ENCODE data around the gene NOD2.

The NOD2 gene

GRCh38 chr16:50692999-50693781 is at the start of gene NOD2:
Gene NOD2 (plus strand): TSS chr16:50693606. CDS start chr16:50699496, 5,890 bp downstream.
- H3K4me3 ChIP-seq (ENCODE audit: control insufficient read depth, low read depth, low read length), result peak within 1 kb of the TSS; percentile 10
- no peak for DNase-seq (ENCODE audit: low read depth)
- TF ChIP-seq CTCF (conservative IDR thresholded peaks at IDR 0.05; ENCODE audit: control insufficient read depth, insufficient read depth, low read depth, low read length), result no peak

DNA sequence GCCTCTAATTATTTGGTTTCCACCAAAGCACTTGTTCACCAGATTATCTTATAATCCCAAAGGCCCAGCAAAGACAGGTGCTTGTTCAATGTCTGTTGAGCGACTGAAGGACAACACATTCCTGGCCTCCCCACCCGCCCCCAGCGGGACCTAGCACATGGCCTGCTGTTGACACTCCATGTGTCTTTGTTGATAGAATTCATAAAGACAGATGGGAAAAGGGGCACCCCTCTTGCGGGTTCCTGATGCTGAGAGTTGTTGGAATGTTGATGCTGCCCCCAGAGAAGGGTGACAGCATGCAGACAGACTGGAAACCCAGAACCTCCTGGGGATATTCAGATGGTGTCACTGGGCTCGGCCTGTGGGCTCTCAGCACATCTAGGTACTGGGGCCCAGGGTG is 49.2 kb upstream of the NOD2 start:
- no peak overlapping the region for H3K4me3 ChIP-seq (ENCODE audit: control insufficient read depth, low read depth, low read length)
- no peak for DNase-seq (ENCODE audit: low read depth)
- no peak for TF ChIP-seq CTCF (conservative IDR thresholded peaks at IDR 0.05; ENCODE audit: control insufficient read depth, insufficient read depth, low read depth, low read length)

GRCh38 chr16:50644729-50645128 is 48.7 kb upstream of the NOD2 start:
- DNase-seq (ENCODE audit: low read depth), result no peak
- no peak overlapping the region for H3K4me3 ChIP-seq (ENCODE audit: control insufficient read depth, low read depth, low read length)
- peak; percentile 9 for TF ChIP-seq CTCF (conservative IDR thresholded peaks at IDR 0.05; ENCODE audit: control insufficient read depth, insufficient read depth, low read depth, low read length)

DNA sequence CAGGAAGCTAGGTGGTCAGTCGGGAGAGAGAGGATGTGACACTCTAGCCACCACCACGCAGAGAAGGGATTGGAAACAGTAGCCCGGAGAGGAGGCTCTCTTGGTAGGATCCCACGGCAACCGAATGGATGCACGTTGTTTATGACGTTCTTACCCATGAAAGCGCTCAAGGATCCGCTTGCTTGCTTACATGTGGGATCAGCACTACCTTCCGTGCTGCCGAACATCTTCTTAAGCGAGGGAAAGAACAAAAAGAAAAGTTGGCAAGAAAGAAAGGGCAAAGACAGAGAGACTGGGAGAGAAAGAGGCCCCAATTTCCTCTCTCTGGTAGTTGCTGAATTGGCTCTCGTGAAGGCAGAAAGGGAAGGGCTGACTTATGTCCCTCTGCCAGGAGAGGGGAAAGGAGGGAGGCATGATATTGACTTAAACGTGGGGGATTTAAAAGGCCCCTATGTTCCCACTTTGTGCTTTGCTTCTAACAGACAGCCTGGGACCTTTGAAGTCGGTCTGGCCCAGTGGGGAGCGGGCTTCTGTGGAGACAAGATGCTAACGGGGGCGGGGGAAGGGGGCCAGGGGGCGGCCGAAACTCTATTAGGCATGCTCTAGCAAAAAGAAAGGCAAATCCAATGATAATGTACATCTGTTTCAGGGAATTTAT is 47.7 kb upstream of the NOD2 start:
- DNase-seq (ENCODE audit: low read depth), result no peak
- TF ChIP-seq CTCF (conservative IDR thresholded peaks at IDR 0.05; ENCODE audit: control insufficient read depth, insufficient read depth, low read depth, low read length), result no peak
- no peak overlapping the region for H3K4me3 ChIP-seq (ENCODE audit: control insufficient read depth, low read depth, low read length)

DNA sequence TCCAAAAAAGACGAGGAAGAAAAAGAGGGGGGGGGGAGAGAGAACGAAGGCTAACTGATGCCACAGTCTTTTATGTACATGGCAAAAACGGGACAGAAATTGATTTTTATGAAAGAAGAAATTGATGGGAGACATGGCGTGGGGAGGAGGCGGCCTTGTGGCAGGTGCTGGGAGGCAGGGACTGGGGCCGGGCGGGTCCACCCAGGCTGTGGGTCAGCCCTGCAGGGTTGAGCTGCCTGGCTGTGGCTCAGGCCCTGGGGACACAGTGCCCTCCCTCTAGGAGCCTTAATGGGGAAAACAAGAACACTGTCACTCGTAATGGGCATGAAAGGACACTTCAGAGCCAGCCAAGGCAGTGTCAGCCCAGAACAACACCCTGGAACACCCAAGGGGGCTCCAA is 47.1 kb upstream of the NOD2 start:
- DNase-seq (ENCODE audit: low read depth), result no peak
- TF ChIP-seq CTCF (conservative IDR thresholded peaks at IDR 0.05; ENCODE audit: control insufficient read depth, insufficient read depth, low read depth, low read length), result no peak
- no peak overlapping the region for H3K4me3 ChIP-seq (ENCODE audit: control insufficient read depth, low read depth, low read length)

GRCh38 chr16:50651835-50652438 is 41.5 kb upstream of the NOD2 start:
- no peak overlapping the region for H3K4me3 ChIP-seq (ENCODE audit: control insufficient read depth, low read depth, low read length)
- TF ChIP-seq CTCF (conservative IDR thresholded peaks at IDR 0.05; ENCODE audit: control insufficient read depth, insufficient read depth, low read depth, low read length), result no peak
- no peak for DNase-seq (ENCODE audit: low read depth)
